GM23248 (cell line): ENCODE measurements around the gene FOXK1.

Experiments used
- EZH2 ChIP-seq: fragments of 200-600 bp; sonication (generic); IDR thresholded peaks from 2 replicates; pipeline ENCODE4 v1.6.1; 2018; ENCODE audit warnings: antibody characterized with exemption, mild to moderate bottlenecking; ENCODE audit not compliant: insufficient read depth, poor library complexity, severe bottlenecking
- EZH2phosphoT487 ChIP-seq: fragments of 200-600 bp; sonication (generic); IDR thresholded peaks from 2 replicates; pipeline ENCODE4 v1.6.1; 2018; ENCODE audit warnings: antibody characterized with exemption, moderate library complexity, mild to moderate bottlenecking, low read depth; ENCODE audit not compliant: insufficient read depth

DNA sequence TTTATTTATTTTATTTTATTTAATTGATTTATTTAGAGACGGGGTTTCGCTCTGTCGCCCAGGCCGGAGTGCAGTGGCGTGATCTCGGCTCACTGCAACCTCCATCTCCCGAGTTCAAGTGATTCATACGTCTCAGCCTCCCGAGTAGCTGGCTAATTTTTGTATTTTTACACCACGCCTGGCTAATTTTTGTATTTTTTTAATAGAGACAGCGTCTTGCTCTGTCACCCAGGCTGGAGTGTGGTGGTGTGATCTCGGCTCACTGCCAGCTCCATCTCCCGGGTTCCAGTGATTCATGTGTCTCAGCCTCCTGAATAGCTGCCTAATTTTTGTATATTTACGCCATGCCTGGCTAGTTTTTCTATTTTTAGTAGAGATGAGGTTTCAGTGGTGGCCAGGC, 127.6 kb downstream of the FOXK1 start:
- TF ChIP-seq EZH2 (no peak), EZH2phosphoT487 (no peak)
